GM12872 (cell line): ENCODE measurements around the gene CCR5.

ENCODE experiments used
- TF ChIP-seq, protein P1 (sequence below): IDR thresholded peaks from 3 replicates; pipeline ENCODE4 v1.5.1; 2011; ENCODE audit warnings: low read depth, mild to moderate bottlenecking, low read length, moderate library complexity; ENCODE audit not compliant: insufficient read depth

Gene CCR5

DNA sequence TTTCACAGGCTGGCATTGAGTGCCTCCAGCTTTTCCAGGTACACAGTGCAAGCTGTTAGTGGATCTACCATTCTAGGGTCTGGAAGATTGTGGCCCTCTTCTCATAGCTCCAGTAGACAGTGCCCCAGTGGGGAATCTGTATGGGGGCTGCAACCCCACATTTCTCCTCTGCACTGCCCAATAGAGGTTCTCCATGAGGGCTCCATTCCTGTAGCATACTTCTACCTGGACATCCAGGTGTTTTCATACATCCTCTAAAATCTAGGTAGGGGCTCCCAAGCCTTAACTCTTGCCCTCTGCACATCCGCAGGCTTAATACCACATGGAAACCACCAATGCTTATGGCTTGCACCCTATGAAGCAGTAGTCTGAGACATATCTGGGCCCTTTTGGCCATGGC, 31.9 kb upstream of the CCR5 start:
- TF ChIP-seq, protein P1, sequence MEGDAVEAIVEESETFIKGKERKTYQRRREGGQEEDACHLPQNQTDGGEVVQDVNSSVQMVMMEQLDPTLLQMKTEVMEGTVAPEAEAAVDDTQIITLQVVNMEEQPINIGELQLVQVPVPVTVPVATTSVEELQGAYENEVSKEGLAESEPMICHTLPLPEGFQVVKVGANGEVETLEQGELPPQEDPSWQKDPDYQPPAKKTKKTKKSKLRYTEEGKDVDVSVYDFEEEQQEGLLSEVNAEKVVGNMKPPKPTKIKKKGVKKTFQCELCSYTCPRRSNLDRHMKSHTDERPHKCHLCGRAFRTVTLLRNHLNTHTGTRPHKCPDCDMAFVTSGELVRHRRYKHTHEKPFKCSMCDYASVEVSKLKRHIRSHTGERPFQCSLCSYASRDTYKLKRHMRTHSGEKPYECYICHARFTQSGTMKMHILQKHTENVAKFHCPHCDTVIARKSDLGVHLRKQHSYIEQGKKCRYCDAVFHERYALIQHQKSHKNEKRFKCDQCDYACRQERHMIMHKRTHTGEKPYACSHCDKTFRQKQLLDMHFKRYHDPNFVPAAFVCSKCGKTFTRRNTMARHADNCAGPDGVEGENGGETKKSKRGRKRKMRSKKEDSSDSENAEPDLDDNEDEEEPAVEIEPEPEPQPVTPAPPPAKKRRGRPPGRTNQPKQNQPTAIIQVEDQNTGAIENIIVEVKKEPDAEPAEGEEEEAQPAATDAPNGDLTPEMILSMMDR, result no peak

DNA sequence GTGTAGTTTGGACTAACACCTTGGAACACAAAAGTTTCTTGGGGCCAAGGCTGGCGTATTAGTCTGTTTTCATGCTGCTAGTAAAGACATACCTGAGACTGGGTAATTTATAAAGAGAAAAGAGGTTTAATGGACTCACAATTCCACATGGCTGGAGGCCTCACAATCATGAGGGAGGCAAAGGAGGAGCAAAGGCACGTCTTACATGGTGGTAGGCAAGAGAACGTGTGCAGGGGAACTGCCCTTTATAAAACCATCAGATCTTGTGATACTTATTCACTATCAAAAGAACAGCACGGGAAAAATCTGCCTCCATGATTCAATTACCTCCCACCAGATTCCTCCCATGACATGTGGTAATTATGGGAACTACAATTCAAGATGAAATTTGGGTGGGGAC, 26.3 kb upstream of the CCR5 start:
- TF ChIP-seq, protein P1, result no peak

DNA sequence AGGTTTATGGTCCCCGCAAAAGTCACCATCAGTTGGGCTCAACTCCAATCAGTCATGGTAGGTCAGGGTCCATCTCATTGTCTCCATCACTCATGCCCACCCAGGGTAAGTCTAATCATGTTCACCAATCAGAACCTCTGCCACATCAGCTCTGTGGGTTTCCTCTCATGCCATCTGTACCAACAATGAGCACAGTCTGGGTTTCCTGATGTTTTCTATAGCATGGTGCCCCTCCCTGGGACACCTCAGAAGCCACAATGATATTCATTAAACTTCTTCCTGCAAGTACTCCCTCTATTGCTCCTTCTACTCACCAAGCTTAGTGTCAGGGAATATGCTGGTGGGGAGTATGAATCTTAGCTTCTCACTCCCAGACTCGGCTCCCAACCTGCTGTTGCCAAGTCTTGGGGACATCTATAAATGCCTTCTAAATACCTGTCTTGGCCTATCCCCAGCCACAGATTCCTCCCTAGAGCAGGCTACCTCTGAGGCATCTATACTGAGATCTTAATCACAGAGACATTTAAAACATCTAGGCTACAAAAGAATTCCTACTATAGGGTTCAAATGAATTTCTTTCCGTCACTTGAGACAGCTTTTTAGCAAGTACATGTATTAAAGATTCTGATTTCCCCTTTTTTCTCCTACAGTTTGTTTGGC, 21.8 kb upstream of the CCR5 start:
- TF ChIP-seq, protein P1, result no peak

DNA sequence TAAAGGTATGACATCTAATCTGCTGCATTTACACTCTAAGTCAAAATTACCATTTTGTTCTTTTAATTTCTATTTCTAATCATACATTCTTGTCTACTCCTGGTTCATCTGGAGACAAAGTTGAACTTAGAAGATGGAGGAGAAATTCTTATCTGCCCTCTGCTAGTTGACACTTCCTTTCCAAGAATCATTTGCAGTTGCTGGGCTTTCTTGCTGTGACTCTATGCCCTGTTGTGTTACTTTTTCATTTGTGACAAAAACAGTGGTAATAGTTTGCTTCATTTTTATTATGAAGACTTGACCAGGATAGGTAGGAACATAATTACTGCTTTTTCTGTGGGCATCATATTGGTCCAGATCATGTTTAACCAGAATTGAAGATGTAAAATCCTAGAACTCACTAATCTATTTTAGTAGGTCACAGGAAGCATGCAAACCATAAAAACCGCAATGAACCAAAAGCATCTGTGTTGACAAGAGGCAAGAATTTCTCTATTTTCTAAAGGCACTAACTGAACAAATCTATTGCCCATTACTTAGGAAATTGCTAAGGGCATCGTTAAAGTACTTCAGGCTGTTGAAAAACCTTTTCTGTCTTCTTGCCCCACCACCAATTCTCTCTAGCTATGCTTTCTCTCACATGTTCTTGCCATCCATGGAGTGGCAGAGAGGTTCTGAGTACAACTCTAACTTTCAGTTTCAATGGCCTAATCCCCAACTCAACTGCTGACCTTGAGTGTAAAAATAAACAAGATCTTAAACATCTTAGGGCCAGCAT, 21.1 kb upstream of the CCR5 start:
- TF ChIP-seq, protein P1, result no peak

DNA sequence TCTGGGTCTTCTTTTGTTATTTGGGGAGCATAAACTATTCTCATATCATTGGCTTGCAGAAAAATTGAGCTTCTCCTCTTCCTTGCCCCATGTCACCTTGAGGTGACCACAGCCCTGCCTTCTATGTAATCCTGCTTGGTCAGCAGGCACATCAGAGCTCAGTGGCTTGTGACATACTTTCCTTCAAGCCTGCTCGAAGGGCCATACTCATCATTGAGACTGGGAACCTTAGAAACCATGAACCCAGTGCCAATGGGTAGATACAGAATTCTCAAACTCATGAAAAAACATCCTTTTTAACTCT, 20.5 kb upstream of the CCR5 start:
- TF ChIP-seq, protein P1, result no peak

DNA sequence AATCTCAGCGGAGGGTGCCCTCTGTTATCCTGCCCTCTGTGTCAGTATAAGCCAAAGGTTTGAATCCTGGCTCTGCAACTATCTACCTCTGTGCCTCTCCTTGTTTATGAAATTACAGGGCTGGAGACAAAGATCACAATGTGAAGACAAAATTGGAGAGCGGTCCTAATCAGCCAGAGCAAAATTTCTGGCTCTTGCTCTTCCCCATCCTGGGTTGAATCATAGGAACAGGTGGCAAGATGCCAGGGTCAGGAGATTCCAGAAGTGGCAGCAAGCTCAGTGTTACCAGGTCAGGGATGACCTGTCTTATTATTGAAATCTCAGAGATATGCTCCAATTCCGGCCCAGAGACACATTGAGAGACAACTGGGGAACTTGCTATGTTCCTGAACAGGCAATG, 19.1 kb upstream of the CCR5 start:
- TF ChIP-seq, protein P1, result no peak

DNA sequence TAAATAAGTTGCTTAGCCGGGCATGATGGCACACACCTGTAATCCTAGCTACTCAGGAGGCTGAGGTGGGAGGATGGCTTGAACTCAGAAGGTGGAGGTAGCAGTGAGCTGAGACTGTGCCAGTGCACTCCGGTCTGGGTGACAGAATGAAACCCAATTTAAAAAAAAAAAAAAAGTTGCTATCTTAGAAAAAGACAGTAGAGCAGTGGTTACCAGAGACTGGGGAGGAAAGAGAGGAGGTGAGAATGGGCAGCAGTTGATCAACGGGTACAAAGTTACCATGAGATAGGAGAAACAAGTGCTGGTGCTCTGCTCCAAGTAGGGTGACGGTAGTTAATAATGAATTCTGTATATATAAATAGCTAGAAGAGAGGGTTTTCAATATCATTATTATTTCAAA, 17.7 kb upstream of the CCR5 start:
- TF ChIP-seq, protein P1, result no peak
